ENCODE results near the gene TRPC4AP. TPM values are rescaled to one million over a fixed set of nuclear protein-coding genes. Genes with fewer than 3 reads are reported as not detected.
"Not testable (repeated sequence)": the region's sequence is repeated elsewhere in the genome, so short reads cannot be mapped to it uniquely, and the experiment has no call there.

Gene TRPC4AP
- polyA plus RNA-seq, 4 donors, result 68.6 to 73.6 (median 69.3) TPM

DNA sequence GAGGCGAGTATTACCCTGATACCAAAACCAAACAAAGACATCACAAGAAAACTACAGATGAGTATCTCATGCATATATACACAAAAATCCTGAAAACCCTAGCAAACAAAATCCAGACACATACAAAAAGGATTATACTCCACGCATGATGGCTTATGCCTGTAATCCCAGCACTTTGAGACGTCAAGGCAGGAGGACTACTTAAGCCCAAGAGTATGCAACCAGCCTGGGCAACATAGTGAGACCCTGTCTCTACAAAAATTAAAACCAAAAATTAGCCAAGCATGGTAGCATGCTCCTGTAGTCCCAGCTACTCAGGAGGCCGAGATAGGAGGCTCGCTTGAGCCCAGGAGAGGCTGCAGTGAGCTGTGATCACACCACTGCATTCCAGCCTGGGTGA is 32.4 kb downstream of the TRPC4AP start:
- DNase-seq (ENCODE audit: low read depth in 4 of 4, low spot score in 3 of 4), result no peak

DNA sequence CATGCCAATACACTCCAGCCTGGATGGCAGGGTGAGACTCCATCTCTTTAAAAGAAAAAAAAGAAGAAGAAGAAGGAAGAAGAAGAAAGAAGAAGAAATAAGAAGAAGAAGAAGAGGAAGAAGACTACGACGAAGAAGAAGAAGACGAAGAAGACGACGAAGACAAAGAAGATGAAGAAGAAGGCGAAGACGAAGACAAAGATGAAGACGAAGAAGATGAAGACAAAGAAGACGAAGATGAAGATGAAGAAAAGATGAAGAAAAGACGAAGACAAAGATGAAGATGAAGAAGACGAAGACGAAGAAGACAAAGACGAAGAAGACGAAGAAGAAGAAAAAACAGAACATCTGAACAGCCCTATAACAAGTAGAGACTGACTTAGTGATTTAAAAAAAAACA is 33.0 kb downstream of the TRPC4AP start:
- no peak for DNase-seq (ENCODE audit: low read depth in 4 of 4, low spot score in 3 of 4)

DNA sequence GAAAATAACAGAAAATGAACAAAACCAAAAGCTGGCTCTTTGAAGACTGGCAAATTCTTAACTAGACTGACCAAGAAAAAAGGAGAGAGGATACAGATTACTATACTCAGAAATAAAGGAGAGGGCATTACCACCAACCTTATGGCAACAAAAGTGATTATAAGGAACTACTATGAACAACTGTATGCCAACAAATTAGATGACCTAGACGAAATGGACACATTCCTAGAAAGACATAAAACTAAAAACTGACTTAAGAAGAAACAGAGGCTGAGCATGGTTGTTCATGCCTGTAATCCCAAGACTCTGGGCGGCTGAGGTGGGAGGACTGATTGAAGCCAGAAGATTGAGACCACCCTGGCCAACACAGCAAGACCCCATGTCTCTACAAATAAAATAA is 33.5 kb downstream of the TRPC4AP start:
- no peak for DNase-seq (ENCODE audit: low read depth in 4 of 4, low spot score in 3 of 4)

DNA sequence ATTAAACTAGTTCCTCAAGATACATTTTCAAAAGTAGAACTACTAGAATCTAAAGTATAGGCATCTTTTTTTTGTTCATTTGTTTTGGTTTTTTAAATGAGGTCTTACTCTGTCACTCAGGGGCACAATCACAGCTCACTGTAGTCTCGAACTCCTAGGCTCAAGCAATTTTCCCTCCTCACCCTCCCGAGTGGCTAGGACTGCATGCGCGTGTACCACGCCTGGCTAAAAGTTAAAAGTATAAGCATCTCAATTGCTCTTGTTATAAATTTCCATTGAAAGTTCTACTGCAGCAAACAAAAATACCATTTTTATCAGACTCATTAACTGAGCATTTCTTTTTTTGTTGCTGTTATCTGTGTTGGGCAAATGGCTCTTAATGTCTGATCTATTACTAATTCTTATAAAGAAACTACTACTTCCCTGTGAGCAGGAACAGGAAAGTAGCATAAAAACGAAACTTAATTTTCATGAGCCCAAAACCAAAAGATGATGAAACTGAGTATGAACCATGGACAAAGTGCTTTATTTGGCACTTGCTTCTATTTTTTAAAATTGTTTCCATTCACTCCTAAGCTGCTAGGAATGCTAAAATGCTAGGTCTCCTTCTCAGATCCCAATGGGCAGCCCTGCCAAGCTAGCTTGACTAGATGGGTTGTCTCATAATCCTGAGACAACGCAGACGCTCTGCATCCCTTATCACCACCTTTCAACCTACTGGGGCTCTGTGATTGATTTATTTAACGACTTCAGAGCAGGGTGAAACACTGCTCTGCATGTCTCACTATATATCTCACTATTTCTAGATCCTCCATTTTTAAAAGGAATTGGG is 36.9 kb downstream of the TRPC4AP start:
- DNase-seq (ENCODE audit: low read depth in 4 of 4, low spot score in 3 of 4), result no peak

DNA sequence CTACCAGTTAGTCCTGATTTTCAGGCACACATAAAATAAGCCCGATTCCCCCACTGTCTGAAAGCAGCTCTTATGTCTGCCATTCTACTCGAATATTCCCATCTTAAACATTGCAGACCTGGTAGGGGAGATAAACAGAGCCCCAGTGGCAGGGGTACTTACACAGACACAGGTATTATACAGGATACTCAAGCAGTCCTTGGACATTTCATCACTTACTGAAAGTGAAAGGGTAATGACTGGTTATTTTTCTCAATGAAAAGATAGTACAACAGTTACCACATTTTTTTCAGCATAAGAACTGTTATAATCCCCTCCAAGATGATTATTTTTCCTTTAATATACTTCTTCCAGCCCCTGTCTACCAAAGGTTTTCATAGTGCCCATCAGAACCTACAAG is 37.8 kb downstream of the TRPC4AP start:
- DNase-seq (ENCODE audit: low read depth in 4 of 4, low spot score in 3 of 4), result no peak

DNA sequence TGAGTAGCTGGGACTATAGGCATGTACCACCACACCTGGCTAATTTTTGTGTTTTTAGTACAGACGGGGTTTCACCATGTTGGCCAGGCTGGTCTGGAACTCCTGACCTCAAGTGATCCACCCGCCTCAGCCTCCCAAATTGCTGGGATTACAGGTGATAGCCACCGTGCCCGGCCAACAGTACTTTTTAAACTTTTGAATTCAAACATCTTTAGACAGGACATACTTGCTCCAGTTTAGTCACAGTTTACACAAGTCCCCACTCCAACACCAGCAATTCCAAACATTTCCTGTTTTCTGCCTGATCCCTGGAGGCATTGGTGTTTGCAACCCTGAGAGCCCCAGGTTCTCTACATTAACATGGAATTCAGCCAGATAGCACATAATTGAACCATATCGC is 40.0 kb downstream of the TRPC4AP start:
- not testable (repeated sequence) for DNase-seq (ENCODE audit: low read depth in 4 of 4, low spot score in 3 of 4)

DNA sequence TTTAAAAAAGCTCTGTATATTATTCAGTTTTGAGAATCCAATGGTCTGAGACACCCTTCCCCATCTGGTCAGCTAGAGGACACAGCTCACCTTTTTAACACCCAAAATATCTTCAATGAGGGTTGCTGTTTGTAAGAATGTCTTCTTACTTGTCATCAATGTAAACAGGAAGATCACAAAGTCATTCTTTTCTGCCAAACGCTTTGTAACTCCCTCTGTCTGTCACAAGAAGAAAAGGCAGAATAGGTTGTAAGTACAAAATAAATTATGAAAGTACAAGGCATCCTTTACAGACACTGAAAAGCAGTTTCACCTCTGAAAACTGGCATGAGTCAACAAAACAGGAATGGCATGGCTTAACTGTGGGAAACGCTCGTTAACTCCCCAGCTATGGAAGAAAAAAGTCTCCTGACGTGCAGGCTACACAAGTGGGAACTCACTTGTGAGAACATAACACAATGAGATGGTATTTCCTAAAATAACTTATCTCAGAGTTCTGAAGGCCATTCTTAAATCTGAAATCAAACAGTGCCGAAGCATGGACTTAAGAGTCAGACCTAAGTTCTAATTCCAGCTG is 42.7 kb downstream of the TRPC4AP start:
- DNase-seq (ENCODE audit: low read depth in 4 of 4, low spot score in 3 of 4), result no peak

DNA sequence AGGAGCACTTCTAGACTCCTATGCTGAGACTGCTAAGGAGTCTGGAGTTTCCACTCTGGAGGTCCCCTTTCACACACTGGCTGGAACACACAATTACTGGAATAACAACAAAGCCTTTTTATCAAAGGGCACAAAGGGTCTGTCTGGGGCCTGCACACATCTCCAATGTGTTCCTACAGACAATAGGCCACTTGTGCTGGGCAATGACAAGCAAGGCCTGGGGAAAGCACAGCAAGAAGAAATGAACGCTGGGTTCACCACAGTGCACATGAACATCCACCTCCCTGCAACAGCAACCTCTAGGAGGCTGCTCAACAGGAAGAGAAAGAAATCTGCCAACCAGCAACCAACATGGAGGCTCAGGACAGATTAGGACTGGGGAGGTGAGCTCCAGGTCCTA is 43.9 kb downstream of the TRPC4AP start:
- DNase-seq (ENCODE audit: low read depth in 4 of 4, low spot score in 3 of 4), result no peak

DNA sequence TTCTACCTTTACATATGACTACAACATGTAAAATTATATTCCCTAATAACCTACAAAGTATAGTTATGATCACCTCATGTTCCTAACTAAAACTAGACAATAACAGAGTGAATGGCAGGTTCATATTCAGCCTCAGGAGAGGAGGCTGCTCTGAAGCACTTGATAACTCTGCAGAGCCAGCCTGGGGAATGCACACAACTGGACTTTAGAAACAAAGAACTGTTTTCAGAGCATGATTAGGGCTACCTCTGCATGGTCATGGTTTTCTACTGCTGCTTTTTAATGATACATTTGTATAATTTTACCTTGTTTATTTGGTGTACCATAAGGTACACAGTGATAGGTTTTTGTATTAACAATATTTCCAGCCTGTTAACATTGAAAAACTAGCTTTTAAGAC is 50.3 kb downstream of the TRPC4AP start:
- no peak for DNase-seq (ENCODE audit: low read depth in 4 of 4, low spot score in 3 of 4)

DNA sequence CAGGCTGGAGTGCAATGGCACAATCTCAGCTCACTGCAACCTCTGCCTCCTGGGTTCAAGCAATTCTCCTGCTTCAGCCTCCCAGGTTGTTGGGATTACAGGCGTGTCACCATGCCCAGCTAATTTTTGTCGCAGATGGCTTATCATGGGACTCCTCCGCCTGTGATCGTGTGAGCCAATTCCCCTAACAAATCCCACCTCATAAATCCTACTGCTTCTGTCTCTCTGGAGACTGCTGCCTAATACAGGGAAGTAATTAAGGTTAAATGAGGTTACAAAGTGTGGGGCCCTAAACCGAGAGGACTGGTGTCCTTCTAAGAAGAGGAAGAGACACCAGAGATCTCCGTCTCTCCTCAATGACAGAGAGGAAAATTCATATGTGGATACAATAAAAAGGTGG is 52.0 kb downstream of the TRPC4AP start:
- no peak for DNase-seq (ENCODE audit: low read depth in 4 of 4, low spot score in 3 of 4)

DNA sequence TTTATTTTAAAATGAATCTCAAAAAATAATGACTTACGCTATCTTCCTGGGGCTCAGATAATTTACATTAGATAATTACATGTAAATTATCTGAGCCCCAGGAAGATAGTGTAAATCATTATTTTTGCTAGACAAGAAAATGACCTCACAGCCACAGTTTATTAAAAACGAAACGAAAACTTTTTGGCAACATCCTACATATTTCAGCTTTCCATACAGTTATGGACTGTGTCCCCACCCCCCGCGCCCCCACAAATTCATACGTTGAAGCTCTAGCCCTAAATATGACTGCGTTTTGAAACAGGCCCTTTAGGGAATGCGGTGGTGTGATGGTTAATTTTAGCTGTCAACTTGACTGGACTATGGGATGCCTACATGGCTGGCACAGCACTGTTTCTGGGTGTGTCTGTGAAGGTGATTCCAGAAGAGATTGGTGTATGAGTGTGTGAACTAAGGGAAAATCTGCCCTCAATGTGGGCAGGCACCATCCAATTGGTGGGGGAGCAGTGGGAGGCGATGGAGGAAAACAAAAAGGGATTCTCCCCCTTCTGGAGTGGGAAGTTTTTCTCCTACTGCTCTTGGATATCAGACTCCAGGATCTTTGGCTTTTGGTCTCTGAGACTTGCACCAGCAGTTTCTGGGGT is 52.6 kb downstream of the TRPC4AP start:
- DNase-seq (ENCODE audit: low read depth in 4 of 4, low spot score in 3 of 4), result no peak

DNA sequence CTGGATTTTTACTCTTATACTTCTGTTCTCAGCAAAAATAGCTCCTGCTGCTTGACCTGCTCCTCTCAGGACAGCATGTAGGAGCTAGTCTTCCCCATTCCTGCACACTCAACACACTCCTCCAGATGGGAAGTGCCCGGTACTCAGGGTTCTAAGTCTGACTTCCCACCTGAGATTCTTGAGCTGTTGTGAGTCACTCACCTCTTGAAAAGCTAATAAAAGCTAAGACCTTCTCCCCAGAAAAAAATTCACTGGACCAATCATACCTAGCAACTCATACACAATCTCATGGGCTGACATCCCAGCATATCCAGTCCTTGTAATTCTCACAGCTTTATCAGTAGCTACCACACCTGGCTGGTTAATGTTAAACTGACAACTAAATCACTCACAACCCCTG is 53.5 kb downstream of the TRPC4AP start:
- DNase-seq (ENCODE audit: low read depth in 4 of 4, low spot score in 3 of 4), result no peak

DNA sequence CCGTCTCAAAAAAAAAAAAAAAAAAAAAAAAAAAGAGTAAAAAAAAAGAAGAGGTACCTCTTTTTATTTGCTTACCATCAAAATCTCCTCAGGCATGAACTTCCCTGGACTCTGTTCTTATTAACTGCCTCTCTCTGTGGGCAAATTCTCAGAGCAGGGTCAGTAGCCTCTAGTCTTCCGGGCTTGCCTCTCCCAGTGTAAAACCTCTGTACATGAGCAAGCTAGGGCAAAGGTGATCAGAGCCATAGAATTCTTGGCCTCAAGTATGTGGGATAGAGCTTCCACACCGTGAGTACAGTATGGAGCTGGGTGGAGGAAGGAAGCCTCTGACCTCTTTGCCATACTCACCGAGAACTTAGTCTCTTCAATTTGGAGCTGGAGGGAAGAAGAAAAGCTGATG is 58.5 kb downstream of the TRPC4AP start:
- no peak for DNase-seq (ENCODE audit: low read depth in 4 of 4, low spot score in 3 of 4)

DNA sequence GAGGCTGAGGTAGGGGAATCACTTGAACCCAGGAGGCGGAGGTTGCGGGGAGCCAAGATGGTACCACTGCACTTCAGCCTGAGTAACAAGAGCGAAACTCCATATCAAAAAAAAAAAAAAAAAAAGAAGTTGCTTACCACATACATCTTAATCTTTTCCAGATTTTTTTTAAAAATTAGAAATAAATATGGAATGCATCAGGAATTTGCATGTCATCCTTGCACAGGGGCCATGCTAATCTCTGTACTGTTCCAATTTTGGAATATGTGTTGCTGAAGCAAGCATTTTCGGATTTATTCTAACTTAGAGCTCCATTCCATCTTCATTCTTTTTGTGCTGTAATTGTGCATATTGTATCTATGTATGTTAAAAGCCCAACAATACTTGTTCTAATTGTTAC is 62.5 kb downstream of the TRPC4AP start:
- DNase-seq (ENCODE audit: low read depth in 4 of 4, low spot score in 3 of 4), result no peak

DNA sequence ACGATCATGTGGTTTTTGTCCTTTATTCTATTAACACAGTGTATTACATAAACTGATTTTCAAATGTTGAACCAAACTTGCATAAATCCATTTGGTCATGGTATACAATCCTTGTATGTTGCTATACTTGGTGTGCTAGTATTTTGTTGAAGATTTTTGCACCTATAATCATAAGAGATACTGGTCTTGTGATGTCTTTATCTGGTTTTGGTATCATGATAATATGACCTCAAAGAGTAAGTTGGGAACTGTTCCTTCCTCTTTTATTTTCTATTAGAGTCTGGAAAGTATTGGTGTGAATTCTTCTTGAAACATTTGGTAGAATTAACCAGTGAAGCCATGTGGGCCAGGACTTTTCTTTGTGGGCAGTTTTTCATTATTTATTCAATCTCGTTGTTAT is 65.3 kb downstream of the TRPC4AP start:
- no peak for DNase-seq (ENCODE audit: low read depth in 4 of 4, low spot score in 3 of 4)

DNA sequence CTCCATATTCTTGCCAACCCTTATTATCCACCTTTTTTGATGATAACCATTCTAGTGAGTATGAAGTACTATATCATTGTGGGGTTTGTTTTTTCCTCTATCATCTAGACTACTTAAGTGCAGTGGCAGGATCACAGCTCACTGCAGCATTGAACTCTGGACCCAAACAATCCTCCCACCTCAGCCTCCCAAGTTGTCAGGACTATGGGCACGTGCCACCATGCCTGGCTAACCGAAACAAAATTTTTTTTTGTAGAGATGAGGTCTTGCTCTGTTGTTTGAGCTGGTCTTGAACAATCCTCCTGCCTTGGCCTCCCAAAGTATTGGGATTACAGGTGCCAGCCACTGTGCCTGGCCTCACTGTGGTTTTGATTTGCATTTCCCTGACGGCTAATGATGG is 67.5 kb downstream of the TRPC4AP start:
- DNase-seq (ENCODE audit: low read depth in 4 of 4, low spot score in 3 of 4), result no peak

DNA sequence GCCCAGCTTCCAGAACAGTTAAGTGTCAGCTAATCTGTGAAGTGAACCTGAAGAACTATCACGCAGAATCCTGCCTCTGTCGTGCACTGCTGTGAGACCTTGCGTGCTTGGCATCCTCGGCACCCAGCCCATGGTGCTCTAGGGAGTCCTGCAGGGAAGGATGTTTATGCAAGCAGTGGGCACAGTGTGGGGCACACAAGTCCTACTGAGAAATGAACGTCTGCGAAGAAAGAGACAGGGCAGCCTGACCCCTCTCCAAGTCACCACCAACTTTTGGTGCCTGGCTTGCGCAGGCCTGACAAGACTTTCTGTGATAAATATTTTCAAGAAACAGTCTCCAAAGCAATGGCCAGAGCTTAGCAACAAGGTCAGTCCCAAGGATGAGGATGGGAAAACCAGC is 69.0 kb downstream of the TRPC4AP start:
- DNase-seq (ENCODE audit: low read depth in 4 of 4, low spot score in 3 of 4), result no peak

DNA sequence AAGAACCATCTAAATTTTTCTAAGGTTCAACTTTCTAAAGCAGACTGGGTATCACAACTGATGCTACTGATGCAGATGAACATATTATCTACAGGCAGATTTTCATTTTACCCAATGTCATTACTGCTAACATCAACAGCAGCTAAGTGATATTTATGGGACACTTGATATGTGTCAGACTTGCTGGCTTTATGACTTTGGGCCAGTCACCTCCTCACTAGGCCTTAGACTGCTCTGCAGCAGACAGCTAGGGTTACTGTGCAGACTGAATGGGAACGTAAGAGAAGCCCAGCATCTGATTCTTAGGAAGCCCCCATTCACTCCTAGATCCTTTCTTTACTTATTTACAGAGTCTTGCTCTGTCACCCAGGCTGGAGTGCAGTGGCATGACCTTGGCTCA is 70.8 kb downstream of the TRPC4AP start:
- no peak for DNase-seq (ENCODE audit: low read depth in 4 of 4, low spot score in 3 of 4)

DNA sequence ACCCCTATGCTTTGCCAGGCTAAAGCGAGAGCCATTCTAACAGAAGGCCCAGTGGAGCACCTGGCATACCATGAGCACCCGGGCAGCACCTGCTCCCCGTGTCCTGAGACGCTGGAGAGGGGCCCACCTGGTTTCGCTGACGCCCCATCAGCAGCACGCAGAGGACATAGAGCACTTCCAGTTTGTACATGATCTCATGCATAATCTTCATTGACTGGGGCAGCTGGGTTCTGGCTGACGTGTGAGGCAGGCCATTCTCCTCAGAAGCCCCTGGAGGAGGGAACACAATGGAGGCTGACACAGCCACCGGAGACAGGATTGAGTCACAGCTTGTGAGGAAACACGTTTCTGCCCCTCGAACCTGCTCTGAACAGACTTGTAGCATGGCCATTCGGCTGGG is 71.5 kb downstream of the TRPC4AP start:
- no peak for DNase-seq (ENCODE audit: low read depth in 4 of 4, low spot score in 3 of 4)

DNA sequence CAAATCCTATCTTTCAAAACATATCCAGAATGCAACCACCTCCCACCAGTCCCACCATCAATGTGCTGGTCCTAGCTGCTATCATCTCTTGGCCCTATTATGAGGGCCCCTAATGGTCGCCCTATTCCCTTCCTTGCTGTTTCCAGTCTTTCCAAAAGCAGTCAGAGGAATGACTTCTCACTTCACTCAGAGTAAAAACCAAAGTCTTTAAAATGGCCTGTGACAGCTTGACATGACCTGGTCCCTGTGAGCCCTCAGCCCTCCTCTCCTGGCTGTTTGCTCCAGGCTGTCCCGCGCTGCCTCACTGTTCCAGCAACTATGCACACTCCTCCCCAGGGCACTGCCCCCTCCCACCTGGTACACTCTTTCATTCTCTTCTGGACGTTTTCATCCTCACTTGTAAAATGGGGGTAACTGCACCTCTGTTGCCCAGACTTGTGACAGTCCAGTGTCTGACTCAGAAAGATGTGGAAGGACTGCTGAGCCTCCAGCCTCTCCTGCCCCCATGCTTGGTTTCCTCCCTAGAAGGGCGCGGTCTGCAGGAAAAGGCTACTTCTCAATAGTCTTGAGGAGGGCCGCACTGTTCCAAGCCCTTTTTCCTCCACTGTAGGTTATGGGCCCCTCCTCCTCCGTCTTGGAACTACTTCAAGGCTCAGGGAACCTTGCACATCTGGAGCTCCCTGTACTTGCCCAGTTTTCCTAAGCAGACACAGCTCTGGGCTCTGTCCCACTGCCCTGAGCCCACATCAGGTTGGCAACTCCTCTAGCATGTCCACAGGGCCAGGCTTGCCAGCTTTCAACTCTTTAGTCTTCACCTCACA is 72.3 kb downstream of the TRPC4AP start:
- DNase-seq (ENCODE audit: low read depth in 4 of 4, low spot score in 3 of 4), result no peak

Measured in right renal pelvis (tissue), 4 donors.